ENCODE data around the gene SPATA31D4. TPM values are rescaled to one million over a fixed set of nuclear protein-coding genes. Genes with fewer than 3 reads are reported as not detected.

The SPATA31D4 gene
- total and polyA plus RNA-seq, 8 donors = not detected

- Histone ChIP-seq H3K36me3 (no peaks in the 10 kb centered on the region), H3K4me3 (no peak overlapping the region), H3K9me3 (no peaks in the 10 kb centered on the region), H3K27me3 (no peaks in the 10 kb centered on the region), H3K27ac (no peak overlapping the region), H3K4me1 (no peaks in the 10 kb centered on the region)
- 85 to 91% (median 87%) methylated on average over 3 of the region's 3 CpGs for WGBS, 5 donors
- no peak for TF ChIP-seq POLR2AphosphoS5 (IDR thresholded peaks at IDR 0.05)
- no peak for TF ChIP-seq EP300 (IDR thresholded peaks at IDR 0.05)
- TF ChIP-seq CTCF (IDR thresholded peaks at IDR 0.05) = no peak
- TF ChIP-seq POLR2A (IDR thresholded peaks at IDR 0.05) = no peak
- intact Hi-C loops (cut with DNase I; ENCODE audit: low total_unique reads) = no loop called here
- DNase-seq = no peak
These were observed 38.1 kb upstream of the SPATA31D4 start for GRCh38 chr9:81890104-81890503.

- no peaks in the 10 kb centered on the region for H3K27me3 ChIP-seq
- no peaks in the 10 kb centered on the region for H3K9me3 ChIP-seq
- no peaks in the 10 kb centered on the region for H3K36me3 ChIP-seq
- TF ChIP-seq POLR2AphosphoS5 (IDR thresholded peaks at IDR 0.05) = no peak
- no peak for TF ChIP-seq CTCF (IDR thresholded peaks at IDR 0.05)
- no peak for TF ChIP-seq EP300 (IDR thresholded peaks at IDR 0.05)
- no peak for TF ChIP-seq POLR2A (IDR thresholded peaks at IDR 0.05)
- H3K4me3 ChIP-seq = no peak overlapping the region
- no peak overlapping the region for H3K27ac ChIP-seq
- DNase-seq = no peak
- WGBS, 5 donors = 71 to 94% (median 90%) methylated on average over 1 of the region's 1 CpG
- intact Hi-C loops (cut with DNase I; ENCODE audit: low total_unique reads) = no loop called here
- H3K4me1 ChIP-seq = no peaks in the 10 kb centered on the region
These were observed 35.8 kb upstream of the SPATA31D4 start for GRCh38 chr9:81892440-81892839.

- no peak for DNase-seq
- H3K36me3 ChIP-seq = no peaks in the 10 kb centered on the region
- TF ChIP-seq CTCF (IDR thresholded peaks at IDR 0.05) = no peak
- TF ChIP-seq EP300 (IDR thresholded peaks at IDR 0.05) = no peak
- no peak for TF ChIP-seq POLR2A (IDR thresholded peaks at IDR 0.05)
- intact Hi-C loops (cut with DNase I; ENCODE audit: low total_unique reads) = no loop called here
- no peak overlapping the region for H3K4me3 ChIP-seq
- H3K4me1 ChIP-seq = no peaks in the 10 kb centered on the region
- H3K27me3 ChIP-seq = no peaks in the 10 kb centered on the region
- no peak overlapping the region for H3K27ac ChIP-seq
- WGBS, 5 donors = 81 to 86% (median 85%) methylated on average over 3 of the region's 3 CpGs
- no peaks in the 10 kb centered on the region for H3K9me3 ChIP-seq
These were observed 34.3 kb upstream of the SPATA31D4 start for GRCh38 chr9:81893929-81894328.

GRCh38 chr9:81894891-81895290 is 33.3 kb upstream of the SPATA31D4 start:
- Histone ChIP-seq H3K4me1 (no peaks in the 10 kb centered on the region), H3K9me3 (no peaks in the 10 kb centered on the region), H3K4me3 (no peak overlapping the region), H3K36me3 (no peaks in the 10 kb centered on the region), H3K27me3 (no peaks in the 10 kb centered on the region), H3K27ac (no peak overlapping the region)
- no peak for DNase-seq
- TF ChIP-seq EP300 (IDR thresholded peaks at IDR 0.05) = no peak
- no peak for TF ChIP-seq CTCF (IDR thresholded peaks at IDR 0.05)
- TF ChIP-seq POLR2A (IDR thresholded peaks at IDR 0.05) = no peak
- TF ChIP-seq POLR2AphosphoS5 (IDR thresholded peaks at IDR 0.05) = no peak
- intact Hi-C loops (cut with DNase I; ENCODE audit: low total_unique reads) = no loop called here
- WGBS, 5 donors = 65 to 91% (median 78%) methylated on average over 1 of the region's 1 CpG
